H9 (cell line): ENCODE data around the gene XCR1. TPM values are rescaled to one million over a fixed set of nuclear protein-coding genes. Genes with fewer than 3 reads are reported as not detected.

Experiments
- DNase-seq: peaks from one replicate; pipeline ENCODE4 v3.0.0-alpha.2; 2017
- H2AFZ ChIP-seq: one replicate; pipeline ENCODE4 v1.6.1; 2013; ENCODE audit warnings: mild to moderate bottlenecking, low read length, control low read depth, moderate library complexity
- H2AK5ac ChIP-seq: 2 replicates; pipeline ENCODE4 v1.6.1; 2013; ENCODE audit warnings: low read length, control low read depth, mixed read lengths; ENCODE audit not compliant: insufficient read length
- H2BK120ac ChIP-seq: one replicate; pipeline ENCODE4 v1.6.1; 2013; ENCODE audit warnings: low read depth, mild to moderate bottlenecking, low read length, control low read depth, inconsistent platforms; ENCODE audit not compliant: poor library complexity, severe bottlenecking
- H2BK12ac ChIP-seq: 2 replicates; pipeline ENCODE4 v1.6.1; 2013; ENCODE audit warnings: low read length, control low read depth, mixed read lengths, low read depth; ENCODE audit not compliant: insufficient read length
- H2BK15ac ChIP-seq: 2 replicates; pipeline ENCODE4 v1.6.1; 2013; ENCODE audit warnings: low read depth, low read length, control low read depth
- H2BK20ac ChIP-seq: one replicate; pipeline ENCODE4 v1.6.1; 2013; ENCODE audit warnings: low read depth, mild to moderate bottlenecking, low read length, control low read depth, inconsistent platforms; ENCODE audit not compliant: poor library complexity, severe bottlenecking
- H2BK5ac ChIP-seq: 2 replicates; pipeline ENCODE4 v1.6.1; 2013; ENCODE audit warnings: low read length, control low read depth, mixed read lengths; ENCODE audit not compliant: insufficient read length
- H3K14ac ChIP-seq: 2 replicates; pipeline ENCODE4 v1.6.1; 2013; ENCODE audit warnings: low read length, control low read depth; ENCODE audit not compliant: insufficient read depth
- H3K18ac ChIP-seq: 2 replicates; pipeline ENCODE4 v1.6.1; 2013; ENCODE audit warnings: low read depth, mild to moderate bottlenecking, mixed read lengths, low read length, control low read depth; ENCODE audit not compliant: insufficient read length
- H3K23ac ChIP-seq: 2 replicates; pipeline ENCODE4 v1.6.1; 2013; ENCODE audit warnings: low read length, control low read depth, mixed read lengths, low read depth; ENCODE audit not compliant: insufficient read length
- H3K23me2 ChIP-seq: 2 replicates; pipeline ENCODE4 v1.6.1; 2013; ENCODE audit warnings: low read depth, mild to moderate bottlenecking, mixed read lengths, low read length, control low read depth; ENCODE audit not compliant: insufficient read length, poor library complexity, severe bottlenecking
- H3K27ac ChIP-seq: 2 replicates; pipeline ENCODE4 v1.5.1; 2013; ENCODE audit warnings: low read length, control low read depth, mixed read lengths, low read depth; ENCODE audit not compliant: insufficient read length
- H3K27me3 ChIP-seq: 2 replicates; pipeline ENCODE4 v1.6.1; 2013; ENCODE audit warnings: low read length, control low read depth, inconsistent platforms; ENCODE audit not compliant: insufficient read depth
- H3K4ac ChIP-seq: 2 replicates; pipeline ENCODE4 v1.6.1; 2013; ENCODE audit warnings: low read depth, mild to moderate bottlenecking, control low read depth, inconsistent platforms, low read length, moderate library complexity
- H3K4me1 ChIP-seq: 2 replicates; pipeline ENCODE4 v1.6.1; 2013; ENCODE audit warnings: low read length, control low read depth, inconsistent platforms; ENCODE audit not compliant: insufficient read depth
- H3K4me2 ChIP-seq: 2 replicates; pipeline ENCODE4 v1.6.1; 2013; ENCODE audit warnings: low read length, control low read depth, mixed read lengths; ENCODE audit not compliant: insufficient read length, insufficient read depth
- H3K56ac ChIP-seq: 2 replicates; pipeline ENCODE4 v1.6.1; 2013; ENCODE audit warnings: low read depth, mild to moderate bottlenecking, mixed read lengths, low read length, control low read depth; ENCODE audit not compliant: insufficient read length
- H3K79me1 ChIP-seq: 2 replicates; pipeline ENCODE4 v1.6.1; 2013; ENCODE audit warnings: low read depth, mild to moderate bottlenecking, moderate library complexity, low read length, control low read depth, inconsistent platforms; ENCODE audit not compliant: insufficient read depth, poor library complexity, severe bottlenecking
- H3K79me2 ChIP-seq: 2 replicates; pipeline ENCODE4 v1.6.1; 2013; ENCODE audit warnings: low read length, control low read depth, inconsistent platforms; ENCODE audit not compliant: insufficient read depth
- H3K9ac ChIP-seq: 2 replicates; pipeline ENCODE4 v1.6.1; 2013; ENCODE audit warnings: low read length, control low read depth, mixed read lengths; ENCODE audit not compliant: insufficient read length; ENCODE audit errors: extremely low read depth
- H3K9me3 ChIP-seq: one replicate; pipeline ENCODE4 v1.6.1; 2013; ENCODE audit warnings: low read depth, low read length, inconsistent platforms; ENCODE audit not compliant: control insufficient read depth
- H3T11ph ChIP-seq: one replicate; pipeline ENCODE4 v1.6.1; 2013; ENCODE audit warnings: mild to moderate bottlenecking, low read length, control low read depth, inconsistent platforms
- H4K20me1 ChIP-seq: one replicate; pipeline ENCODE4 v1.6.1; 2013; ENCODE audit not compliant: control insufficient read depth, insufficient read length, insufficient read depth
- H4K5ac ChIP-seq: 2 replicates; pipeline ENCODE4 v1.6.1; 2013; ENCODE audit warnings: low read depth, mild to moderate bottlenecking, mixed read lengths, low read length, control low read depth; ENCODE audit not compliant: insufficient read length
- H4K8ac ChIP-seq: replicated peaks from 2 replicates; pipeline ENCODE4 v1.6.1; 2013; ENCODE audit warnings: low read length, control low read depth, mixed read lengths, low read depth; ENCODE audit not compliant: insufficient read length
- H4K91ac ChIP-seq: 2 replicates; pipeline ENCODE4 v1.6.1; 2013; ENCODE audit warnings: low read depth, mild to moderate bottlenecking, moderate library complexity, mixed read lengths, low read length, control low read depth; ENCODE audit not compliant: insufficient read length
- H3K27ac Mint-ChIP-seq, 3 experiments: 2 replicates in 2 of 3; 3 replicates in 1 of 3; pipeline ENCODE4 v1.8.0; 2020 to 2021; ENCODE audit warnings: mixed read lengths in 3 of 3, mild to moderate bottlenecking in 1 of 3, moderate library complexity in 1 of 3
- H3K27me3 Mint-ChIP-seq: 2 replicates; pipeline ENCODE4 v1.8.0; 2021; ENCODE audit warnings: low read depth, mild to moderate bottlenecking, moderate library complexity, mixed read lengths
- H3K36me3 Mint-ChIP-seq, 3 experiments: 2 replicates in 2 of 3; 3 replicates in 1 of 3; pipeline ENCODE4 v1.8.0; 2020 to 2021; ENCODE audit warnings: low read depth in 3 of 3, mixed read lengths in 3 of 3; ENCODE audit not compliant: insufficient read depth in 1 of 3
- H3K4me1 Mint-ChIP-seq, 2 experiments: 2 replicates each; pipeline ENCODE4 v1.8.0; 2020; ENCODE audit warnings: mixed read lengths in 2 of 2
- H3K4me3 Mint-ChIP-seq, 2 experiments: 2 replicates in 1 of 2; 3 replicates in 1 of 2; pipeline ENCODE4 v1.8.0; 2020 to 2021; ENCODE audit warnings: mild to moderate bottlenecking in 2 of 2, mixed read lengths in 2 of 2, moderate library complexity in 1 of 2
- H3K9me3 Mint-ChIP-seq, 2 experiments: 2 replicates in 1 of 2; 3 replicates in 1 of 2; pipeline ENCODE4 v1.8.0; 2020; ENCODE audit warnings: mild to moderate bottlenecking in 2 of 2, mixed read lengths in 2 of 2, moderate library complexity in 1 of 2
- WGBS: extraction: QIAGEN DNeasy Blood & Tissue Kit; methylation state at CpG from one replicate; pipeline ENCODE4 v1.1.7; 2013; ENCODE audit warnings: missing lambda C conversion rate, low lambda C conversion rate, mixed read lengths; ENCODE audit not compliant: insufficient read length; ENCODE audit errors: extremely low coverage; 5-methylcytosine and 5-hydroxymethylcytosine counted together
- total RNA-seq: library from RNA; stranded (reverse); gene quantifications from 2 replicates; pipeline ENCODE4 v1.2.1, GENCODE V29; 2021
- TF ChIP-seq, protein P1 (sequence below): fragments of 200-600 bp; sonication (generic); conservative IDR thresholded peaks from 3 replicates; pipeline ENCODE4 v1.8.0; 2021; ENCODE audit warnings: antibody characterized with exemption, mild to moderate bottlenecking

XCR1 gene
- total RNA-seq, 1 experiment from 2014 or later, result not detected

DNA sequence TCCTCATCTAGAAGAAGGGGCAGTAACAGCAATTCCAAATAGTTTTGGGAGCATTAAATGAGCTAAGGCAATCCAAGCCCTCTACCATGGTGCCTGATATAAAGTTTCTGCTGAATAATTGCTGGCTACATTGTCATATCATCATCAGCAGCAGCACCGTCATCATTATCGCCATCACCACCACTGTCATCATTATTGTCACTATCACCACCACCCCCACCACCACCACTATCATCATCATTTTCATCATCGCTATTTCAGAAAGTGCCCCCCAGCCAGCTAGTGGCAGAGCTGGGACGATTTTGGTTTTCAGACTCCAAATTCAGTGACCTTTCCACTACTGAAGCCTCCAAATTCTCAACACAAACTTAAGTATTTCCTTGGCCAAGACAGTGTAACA lies 15.0 kb downstream of the XCR1 start:
- Histone ChIP-seq H3K4me2 (no peak overlapping the region), H3K27ac (no peak overlapping the region), H3K9me3 (no peaks in the 10 kb centered on the region), H3K56ac (no peak overlapping the region), H3K4ac (no peak overlapping the region), H4K20me1 (no peaks in the 10 kb centered on the region), H3K18ac (no peak overlapping the region), H3K79me1 (no peaks in the 10 kb centered on the region), H2AK5ac (no peak overlapping the region), H3K23me2 (no peaks in the 10 kb centered on the region), H4K91ac (no peak overlapping the region), H3K23ac (no peak overlapping the region), H4K5ac (no peak overlapping the region), H2BK12ac (no peak overlapping the region), H3T11ph (no peak overlapping the region), H3K14ac (no peak overlapping the region), H2BK5ac (no peak overlapping the region), H3K9ac (no peak overlapping the region), H2BK120ac (no peak overlapping the region), H4K8ac (no peak overlapping the region), H2BK20ac (no peak overlapping the region), H3K79me2 (no peaks in the 10 kb centered on the region), H2BK15ac (no peak overlapping the region), H3K27me3 (no peaks in the 10 kb centered on the region), H2AFZ (no peak overlapping the region), H3K4me1 (peaks cover 2% of the 10 kb centered on the region)
- no CpG with 5 or more reads among the region's 4 CpGs for WGBS
- no peak overlapping the region for H3K27ac Mint-ChIP-seq
- DNase-seq, result no peak
- TF ChIP-seq, protein P1, sequence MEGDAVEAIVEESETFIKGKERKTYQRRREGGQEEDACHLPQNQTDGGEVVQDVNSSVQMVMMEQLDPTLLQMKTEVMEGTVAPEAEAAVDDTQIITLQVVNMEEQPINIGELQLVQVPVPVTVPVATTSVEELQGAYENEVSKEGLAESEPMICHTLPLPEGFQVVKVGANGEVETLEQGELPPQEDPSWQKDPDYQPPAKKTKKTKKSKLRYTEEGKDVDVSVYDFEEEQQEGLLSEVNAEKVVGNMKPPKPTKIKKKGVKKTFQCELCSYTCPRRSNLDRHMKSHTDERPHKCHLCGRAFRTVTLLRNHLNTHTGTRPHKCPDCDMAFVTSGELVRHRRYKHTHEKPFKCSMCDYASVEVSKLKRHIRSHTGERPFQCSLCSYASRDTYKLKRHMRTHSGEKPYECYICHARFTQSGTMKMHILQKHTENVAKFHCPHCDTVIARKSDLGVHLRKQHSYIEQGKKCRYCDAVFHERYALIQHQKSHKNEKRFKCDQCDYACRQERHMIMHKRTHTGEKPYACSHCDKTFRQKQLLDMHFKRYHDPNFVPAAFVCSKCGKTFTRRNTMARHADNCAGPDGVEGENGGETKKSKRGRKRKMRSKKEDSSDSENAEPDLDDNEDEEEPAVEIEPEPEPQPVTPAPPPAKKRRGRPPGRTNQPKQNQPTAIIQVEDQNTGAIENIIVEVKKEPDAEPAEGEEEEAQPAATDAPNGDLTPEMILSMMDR, result no peak
- H3K27me3 Mint-ChIP-seq, result no peaks in the 10 kb centered on the region; the same call in 1 of the 2 replicates
- H3K9me3 Mint-ChIP-seq, result 0 out of 5 replicates have a peak, but pooled peaks cover 0 to 2% of the 10 kb centered on the region in 2 experiments
- no peaks in the 10 kb centered on the region for H3K36me3 Mint-ChIP-seq
- H3K4me1 Mint-ChIP-seq, result peaks cover 4 to 6% of the 10 kb centered on the region in 2 experiments
- no peak overlapping the region for H3K4me3 Mint-ChIP-seq
